BE2C (cell line): Measurements from ENCODE around the gene STAT5A.

Experiments used
- DNase-seq: peaks from one replicate; pipeline ENCODE4 v3.0.0-alpha.2; 2020
- H3K27me3 ChIP-seq: fragments of 250-450 bp; sonication (Bioruptor Pico); 2 replicates; pipeline ENCODE4 v1.5.1; 2020; ENCODE audit warnings: mild to moderate bottlenecking
- H3K36me3 ChIP-seq: fragments of 250-450 bp; sonication (Bioruptor Pico); 2 replicates; pipeline ENCODE4 v1.5.1; 2020; ENCODE audit warnings: mild to moderate bottlenecking
- H3K4me1 ChIP-seq: fragments of 250-450 bp; sonication (Bioruptor Pico); 2 replicates; pipeline ENCODE4 v1.5.1; 2020
- H3K4me3 ChIP-seq: 2 replicates; pipeline ENCODE4 v1.5.1; 2011; ENCODE audit warnings: low read depth, low read length
- H3K9me3 ChIP-seq: fragments of 250-450 bp; sonication (Bioruptor Pico); 2 replicates; pipeline ENCODE4 v1.5.1; 2020
- CTCF ChIP-seq: IDR thresholded peaks from 2 replicates; pipeline ENCODE4 v1.5.1; 2012; ENCODE audit warnings: mild to moderate bottlenecking, low read depth, low read length

Gene STAT5A

GRCh38 chr17:42282478-42283080, 5.7 kb upstream of the STAT5A start:
- Histone ChIP-seq H3K9me3 (no peaks in the 10 kb centered on the region), H3K4me3 (no peak overlapping the region), H3K27me3 (no peaks in the 10 kb centered on the region), H3K4me1 (no peaks in the 10 kb centered on the region), H3K36me3 (no peaks in the 10 kb centered on the region)
- no peak for TF ChIP-seq CTCF
- no peak for DNase-seq

- no peaks in the 10 kb centered on the region for H3K36me3 ChIP-seq
- no peaks in the 10 kb centered on the region for H3K4me1 ChIP-seq
- no peaks in the 10 kb centered on the region for H3K9me3 ChIP-seq
- no peak for DNase-seq
- peaks cover 6% of the 10 kb centered on the region; the same call in 1 of the 2 replicates for H3K27me3 ChIP-seq
- no peak overlapping the region for H3K4me3 ChIP-seq
- no peak for TF ChIP-seq CTCF
Observed at GRCh38 chr17:42283241-42284023, 4.9 kb upstream of the STAT5A start.

- DNase-seq = no peak
- Histone ChIP-seq H3K4me3 (no peak overlapping the region), H3K27me3 (peaks cover 6% of the 10 kb centered on the region; the same call in 1 of the 2 replicates), H3K36me3 (no peaks in the 10 kb centered on the region), H3K4me1 (no peaks in the 10 kb centered on the region), H3K9me3 (no peaks in the 10 kb centered on the region)
- TF ChIP-seq CTCF = no peak
Observed at GRCh38 chr17:42284024-42284369, 4.3 kb upstream of the STAT5A start.

DNA sequence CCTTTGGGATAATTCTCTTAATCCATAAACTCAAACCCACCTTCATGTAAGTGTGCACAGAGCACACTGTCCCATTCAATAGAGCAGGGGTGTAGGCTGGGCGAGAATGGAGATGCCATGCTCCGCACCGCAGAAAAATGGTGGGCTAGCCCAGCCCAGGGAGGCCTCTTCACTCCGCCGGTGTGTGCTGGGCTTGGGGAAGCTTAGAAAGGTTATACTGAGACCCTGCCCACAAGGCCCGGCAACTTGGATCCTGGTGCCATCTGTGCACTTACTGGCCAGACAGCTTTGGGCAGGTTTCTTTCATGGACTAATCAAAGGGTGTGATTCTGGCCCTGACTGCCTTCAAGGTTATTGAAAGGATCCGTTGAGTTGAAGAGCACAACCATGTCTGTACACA, 3.7 kb upstream of the STAT5A start:
- DNase-seq = no peak

GRCh38 chr17:42285346-42286050, 2.8 kb upstream of the STAT5A start:
- Histone ChIP-seq H3K27me3 (peaks cover 6% of the 10 kb centered on the region; the same call in 1 of the 2 replicates), H3K4me1 (no peaks in the 10 kb centered on the region), H3K9me3 (no peaks in the 10 kb centered on the region), H3K4me3 (no peak overlapping the region), H3K36me3 (no peaks in the 10 kb centered on the region)
- TF ChIP-seq CTCF = no peak
- DNase-seq = no peak

More for the DNA sequence above, 3.7 kb upstream of the STAT5A start:
- no peak for TF ChIP-seq CTCF
- H3K4me1 ChIP-seq = no peaks in the 10 kb centered on the region
- H3K27me3 ChIP-seq = peaks cover 6% of the 10 kb centered on the region; the same call in 1 of the 2 replicates
- H3K9me3 ChIP-seq = no peaks in the 10 kb centered on the region
- H3K36me3 ChIP-seq = no peaks in the 10 kb centered on the region
- H3K4me3 ChIP-seq = no peak overlapping the region
